MM.1S (cell line): ENCODE results near the gene TMEM119.

Experiments used
- DNase-seq: peaks from one replicate; pipeline ENCODE4 v3.0.0-alpha.2; 2015
- H2AFZ ChIP-seq: fragments of 300-600 bp; sonication (generic); 2 replicates; pipeline ENCODE4 v1.6.0; 2016; ENCODE audit warnings: antibody characterized with exemption, low read length
- H3F3A ChIP-seq: fragments of 300-600 bp; sonication (generic); 2 replicates; pipeline ENCODE4 v1.6.1; 2016; ENCODE audit warnings: mild to moderate bottlenecking, antibody characterized with exemption, low read length, moderate library complexity, mixed read lengths; ENCODE audit not compliant: insufficient read depth
- H3K27ac ChIP-seq: fragments of 300-600 bp; sonication (generic); 2 replicates; pipeline ENCODE4 v1.5.1; 2016; ENCODE audit warnings: mild to moderate bottlenecking, low read length
- H3K27me3 ChIP-seq: fragments of 300-600 bp; sonication (generic); replicated peaks from 2 replicates; pipeline ENCODE4 v1.6.0; 2016; ENCODE audit warnings: low read length; ENCODE audit not compliant: insufficient read depth
- H3K36me3 ChIP-seq: fragments of 300-600 bp; sonication (generic); replicated peaks from 2 replicates; pipeline ENCODE4 v1.6.1; 2016; ENCODE audit warnings: mild to moderate bottlenecking, low read length, mixed read lengths; ENCODE audit not compliant: insufficient read depth
- H3K4me1 ChIP-seq: fragments of 300-600 bp; sonication (generic); 2 replicates; pipeline ENCODE4 v1.6.1; 2016; ENCODE audit warnings: low read length, mixed read lengths
- H3K4me2 ChIP-seq: fragments of 300-600 bp; sonication (generic); 2 replicates; pipeline ENCODE4 v1.6.0; 2016; ENCODE audit warnings: low read depth, low read length
- H3K4me3 ChIP-seq: fragments of 300-600 bp; sonication (generic); 2 replicates; pipeline ENCODE4 v1.5.1; 2016; ENCODE audit warnings: low read length, mixed read lengths
- H3K79me2 ChIP-seq: fragments of 300-600 bp; sonication (generic); 2 replicates; pipeline ENCODE4 v1.6.1; 2016; ENCODE audit warnings: mixed run types, low read length, mixed read lengths
- H3K9ac ChIP-seq: fragments of 300-600 bp; sonication (generic); 2 replicates; pipeline ENCODE4 v1.6.1; 2016; ENCODE audit warnings: low read length, mixed read lengths
- H3K9me2 ChIP-seq: fragments of 300-600 bp; sonication (generic); replicated peaks from 2 replicates; pipeline ENCODE4 v1.6.1; 2016; ENCODE audit warnings: mild to moderate bottlenecking, low read length, mixed read lengths; ENCODE audit not compliant: insufficient read depth
- H3K9me3 ChIP-seq: fragments of 300-600 bp; sonication (generic); replicated peaks from 2 replicates; pipeline ENCODE4 v1.6.1; 2016; ENCODE audit warnings: mild to moderate bottlenecking, low read length, mixed read lengths; ENCODE audit not compliant: insufficient read depth
- H4K20me1 ChIP-seq: fragments of 300-600 bp; sonication (generic); 2 replicates; pipeline ENCODE4 v1.6.1; 2016; ENCODE audit warnings: mild to moderate bottlenecking, low read length, moderate library complexity, mixed read lengths; ENCODE audit not compliant: insufficient read depth
- EZH2 ChIP-seq: fragments of 300-600 bp; sonication (generic); optimal IDR thresholded peaks from 2 replicates; pipeline ENCODE3; 2017; ENCODE audit warnings: low read depth, mild to moderate bottlenecking, antibody characterized with exemption, low read length, mixed read lengths
- EZH2phosphoT487 ChIP-seq: fragments of 300-600 bp; sonication (generic); IDR thresholded peaks from 2 replicates; pipeline ENCODE4 v1.6.1; 2018; ENCODE audit warnings: antibody characterized with exemption, low read length
- TF ChIP-seq, protein P1 (sequence below): fragments of 300-600 bp; sonication (generic); IDR thresholded peaks from 2 replicates; pipeline ENCODE4 v1.5.1; 2016; ENCODE audit warnings: antibody characterized with exemption, low read length, mixed read lengths

The TMEM119 gene

DNA sequence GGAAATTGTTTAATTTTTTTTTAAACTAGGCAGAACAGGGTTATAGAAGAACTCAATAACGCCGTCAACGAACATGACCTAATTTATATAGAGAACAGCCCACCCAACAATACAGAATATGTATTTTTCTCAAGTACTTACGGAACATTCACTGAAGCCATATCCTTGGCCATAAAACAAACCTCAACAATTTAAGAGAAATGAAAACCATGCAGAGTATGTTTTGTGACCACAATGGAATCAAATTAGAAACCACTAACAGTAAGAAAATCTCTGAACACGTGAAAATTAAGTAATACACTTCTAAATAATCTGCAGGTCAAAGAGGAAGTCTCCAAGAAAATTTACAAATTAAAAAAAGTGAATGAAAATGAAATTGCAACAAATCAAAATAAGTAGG lies 46.3 kb downstream of the TMEM119 start:
- TF ChIP-seq, protein P1, sequence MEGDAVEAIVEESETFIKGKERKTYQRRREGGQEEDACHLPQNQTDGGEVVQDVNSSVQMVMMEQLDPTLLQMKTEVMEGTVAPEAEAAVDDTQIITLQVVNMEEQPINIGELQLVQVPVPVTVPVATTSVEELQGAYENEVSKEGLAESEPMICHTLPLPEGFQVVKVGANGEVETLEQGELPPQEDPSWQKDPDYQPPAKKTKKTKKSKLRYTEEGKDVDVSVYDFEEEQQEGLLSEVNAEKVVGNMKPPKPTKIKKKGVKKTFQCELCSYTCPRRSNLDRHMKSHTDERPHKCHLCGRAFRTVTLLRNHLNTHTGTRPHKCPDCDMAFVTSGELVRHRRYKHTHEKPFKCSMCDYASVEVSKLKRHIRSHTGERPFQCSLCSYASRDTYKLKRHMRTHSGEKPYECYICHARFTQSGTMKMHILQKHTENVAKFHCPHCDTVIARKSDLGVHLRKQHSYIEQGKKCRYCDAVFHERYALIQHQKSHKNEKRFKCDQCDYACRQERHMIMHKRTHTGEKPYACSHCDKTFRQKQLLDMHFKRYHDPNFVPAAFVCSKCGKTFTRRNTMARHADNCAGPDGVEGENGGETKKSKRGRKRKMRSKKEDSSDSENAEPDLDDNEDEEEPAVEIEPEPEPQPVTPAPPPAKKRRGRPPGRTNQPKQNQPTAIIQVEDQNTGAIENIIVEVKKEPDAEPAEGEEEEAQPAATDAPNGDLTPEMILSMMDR = no peak
- no peak for TF ChIP-seq EZH2phosphoT487
- TF ChIP-seq EZH2 = no peak
- peaks cover 44% of the 10 kb centered on the region for H4K20me1 ChIP-seq
- H3K27ac ChIP-seq = no peak overlapping the region
- peaks cover 99% of the 10 kb centered on the region for H3K79me2 ChIP-seq
- H3K9ac ChIP-seq = no peak overlapping the region
- DNase-seq = no peak
- no peaks in the 10 kb centered on the region for H3F3A ChIP-seq
- no peaks in the 10 kb centered on the region for H3K9me3 ChIP-seq
- H3K36me3 ChIP-seq = peaks cover 11% of the 10 kb centered on the region
- H2AFZ ChIP-seq = no peak overlapping the region
- no peaks in the 10 kb centered on the region for H3K27me3 ChIP-seq
- peaks cover 16% of the 10 kb centered on the region for H3K4me1 ChIP-seq
- no peak overlapping the region for H3K4me3 ChIP-seq
- H3K9me2 ChIP-seq = no peaks in the 10 kb centered on the region
- H3K4me2 ChIP-seq = no peak overlapping the region

- H3K27me3 ChIP-seq = no peaks in the 10 kb centered on the region
- H3K36me3 ChIP-seq = peaks cover 18% of the 10 kb centered on the region
- H3K9me2 ChIP-seq = no peaks in the 10 kb centered on the region
- H3K9me3 ChIP-seq = no peaks in the 10 kb centered on the region
- TF ChIP-seq EZH2 (no peak), EZH2phosphoT487 (no peak)
- TF ChIP-seq, protein P1 = no peak
- no peak overlapping the region for H3K27ac ChIP-seq
- no peak for DNase-seq
- H3K4me2 ChIP-seq = no peak overlapping the region
- H3F3A ChIP-seq = peaks cover 2% of the 10 kb centered on the region; the same call in 1 of the 2 replicates
- peaks cover 100% of the 10 kb centered on the region for H3K79me2 ChIP-seq
- no peak overlapping the region for H2AFZ ChIP-seq
- peaks cover 29% of the 10 kb centered on the region for H4K20me1 ChIP-seq
- H3K4me3 ChIP-seq = no peak overlapping the region
- H3K9ac ChIP-seq = no peak overlapping the region
- H3K4me1 ChIP-seq = peaks cover 14% of the 10 kb centered on the region
Observed at GRCh38 chr12:108548954-108549521, 48.8 kb downstream of the TMEM119 start.

DNA sequence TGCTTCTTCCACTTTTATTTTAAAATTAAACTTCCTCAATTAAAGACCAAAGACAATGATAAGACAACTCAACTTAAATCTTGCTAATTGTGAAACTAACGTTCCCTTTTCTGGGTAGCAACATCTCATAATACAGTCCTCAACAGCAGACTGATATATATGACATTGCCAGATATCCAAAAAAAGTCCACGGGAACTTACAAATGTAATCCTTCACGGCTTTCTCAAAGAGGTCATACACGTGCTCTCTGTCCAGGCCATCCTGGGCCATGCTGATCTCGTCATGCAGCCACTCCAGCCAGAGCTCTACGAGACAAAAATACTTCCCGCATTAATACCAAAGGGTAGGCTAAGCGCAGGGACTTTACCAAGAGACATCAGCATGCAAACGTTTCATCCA lies 50.2 kb downstream of the TMEM119 start:
- H3K27me3 ChIP-seq = no peaks in the 10 kb centered on the region
- no peak overlapping the region for H3K4me2 ChIP-seq
- no peak overlapping the region for H3K4me3 ChIP-seq
- H3K36me3 ChIP-seq = peaks cover 20% of the 10 kb centered on the region
- H3K4me1 ChIP-seq = peaks cover 18% of the 10 kb centered on the region
- H4K20me1 ChIP-seq = peaks cover 17% of the 10 kb centered on the region
- H3F3A ChIP-seq = peaks cover 11% of the 10 kb centered on the region
- peaks cover 100% of the 10 kb centered on the region for H3K79me2 ChIP-seq
- H2AFZ ChIP-seq = no peak overlapping the region
- no peak for DNase-seq
- no peak overlapping the region for H3K27ac ChIP-seq
- no peak overlapping the region for H3K9ac ChIP-seq
- no peaks in the 10 kb centered on the region for H3K9me2 ChIP-seq
- no peaks in the 10 kb centered on the region for H3K9me3 ChIP-seq
- TF ChIP-seq, protein P1 = no peak
- TF ChIP-seq EZH2 (no peak), EZH2phosphoT487 (no peak)
